Psoas muscle (tissue), 8 donors: Measurements from ENCODE around the gene PCGF6. TPM values are rescaled to one million over a fixed set of nuclear protein-coding genes. Genes with fewer than 3 reads are reported as not detected.

Experiments used
- ATAC-seq, 4 donors: fragments of 200-7000 bp; cut with Tn5 transposase; one replicate each; pipeline ENCODE4 v1.9.1; 2020; ENCODE audit warnings: moderate library complexity in 3 of 4, mild to moderate bottlenecking in 2 of 4
- DNase-seq, 2 donors: peaks; one replicate each; pipeline ENCODE4 v3.0.0-alpha.2; 2020
- H3K27ac ChIP-seq: fragments of 200-600 bp; one replicate; pipeline ENCODE4 v1.8.0; 2022
- H3K27me3 ChIP-seq, 3 donors: fragments of 200-600 bp in 1 of 3; one replicate each; pipeline versions ENCODE4 v1.6.1 to v1.8.0; 2013 to 2022; ENCODE audit warnings: low read length in 2 of 3, mild to moderate bottlenecking in 2 of 3, moderate library complexity in 1 of 3; ENCODE audit not compliant: insufficient read depth in 3 of 3
- H3K36me3 ChIP-seq, 2 donors: fragments of 200-600 bp in 1 of 2; one replicate each; pipeline versions ENCODE4 v1.6.1 to v1.8.0; 2013 to 2022; ENCODE audit warnings: low read depth in 1 of 2, mild to moderate bottlenecking in 1 of 2, moderate library complexity in 1 of 2; ENCODE audit not compliant: insufficient read depth in 1 of 2
- H3K4me1 ChIP-seq: fragments of 200-600 bp; one replicate; pipeline ENCODE4 v1.8.0; 2022
- H3K4me3 ChIP-seq: fragments of 200-600 bp; one replicate; pipeline ENCODE4 v1.8.0; 2022; ENCODE audit warnings: mild to moderate bottlenecking
- H3K9me3 ChIP-seq: fragments of 200-600 bp; one replicate; pipeline ENCODE4 v1.8.0; 2022
- WGBS, 3 donors: extraction: QIAGEN DNeasy Blood & Tissue Kit; methylation state at CpG; one replicate each; pipeline versions ENCODE4 v1.1.6 to v1.1.7; 2013; 5-methylcytosine and 5-hydroxymethylcytosine counted together
- intact Hi-C, 2 donors: fragments of 100-400 bp; cut with DNase I; formaldehyde crosslinking; loops; one replicate each; pipeline versions ENCODE4 v1.11.0 to v1.14.2; 2022
- polyA plus RNA-seq, 3 donors: library from polyadenylated mRNA; stranded (reverse); fragments of 200-250 nt; gene quantifications; one replicate each; pipeline ENCODE4 v1.2.3, GENCODE V29; 2013
- total RNA-seq, 4 donors: library from RNA; stranded (reverse); fragmentation: NEBNext Ultra II Directional in 2 of 4; extraction: Animal tissue kit (Norgen Biotek cat#: 25700) in 2 of 4; gene quantifications; one replicate each; pipeline versions ENCODE4 v1.2.1 to v1.2.4, GENCODE V29; 2021 to 2023
- TF ChIP-seq, protein P1 (sequence below): fragments of 200-600 bp; IDR thresholded peaks from one replicate; pipeline ENCODE4 v1.8.0; 2022; ENCODE audit warnings: antibody characterized with exemption
- donor health status: healthy with polysubstance abuse.
- donor health status: DM: no; HTN: no; CAD: no; lungs with moderate emphysema.
- donor health status: Bipolar disorder and iron deficiency.
- donor health status: healthy.
- donor health status: DM: yes; HTN: yes; CAD: no.
- donor health status: DM: no; HTN: no; CAD: no.
- donor health status: DM: no; HTN: no; CAD: no.
- donor health status: DM: yes; HTN: yes; CAD: no.

PCGF6 gene
- total and polyA plus RNA-seq, 7 donors = 4.2 to 21.2 (median 8.9) TPM

DNA sequence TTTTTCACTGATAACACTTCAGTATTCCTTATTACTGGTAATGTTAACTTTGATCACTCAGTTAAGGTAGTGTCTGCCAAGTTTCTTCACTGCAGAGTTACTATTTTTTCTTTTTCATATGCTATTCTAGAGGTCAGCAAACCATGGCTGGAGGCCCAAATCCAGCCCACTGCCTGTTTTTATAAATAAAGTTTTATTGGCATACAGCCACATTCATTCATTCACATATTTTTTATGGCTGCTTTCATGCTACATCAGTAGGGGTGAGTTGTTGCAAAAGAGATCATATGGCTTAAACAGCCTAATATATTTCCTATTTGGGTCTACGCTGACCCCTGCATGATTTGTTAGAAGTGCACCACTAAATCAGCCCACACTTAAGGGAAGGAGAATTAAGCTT is 94.3 kb downstream of the PCGF6 start:
- Histone ChIP-seq H3K4me3 (no peak overlapping the region), H3K27me3 (peaks cover 0 to 2% (median 0%) of the 10 kb centered on the region in 3 donors), H3K36me3 (no peaks in the 10 kb centered on the region), H3K4me1 (no peaks in the 10 kb centered on the region), H3K9me3 (no peaks in the 10 kb centered on the region), H3K27ac (no peak overlapping the region)
- ATAC-seq (no peak), DNase-seq (no peak)
- TF ChIP-seq, protein P1, sequence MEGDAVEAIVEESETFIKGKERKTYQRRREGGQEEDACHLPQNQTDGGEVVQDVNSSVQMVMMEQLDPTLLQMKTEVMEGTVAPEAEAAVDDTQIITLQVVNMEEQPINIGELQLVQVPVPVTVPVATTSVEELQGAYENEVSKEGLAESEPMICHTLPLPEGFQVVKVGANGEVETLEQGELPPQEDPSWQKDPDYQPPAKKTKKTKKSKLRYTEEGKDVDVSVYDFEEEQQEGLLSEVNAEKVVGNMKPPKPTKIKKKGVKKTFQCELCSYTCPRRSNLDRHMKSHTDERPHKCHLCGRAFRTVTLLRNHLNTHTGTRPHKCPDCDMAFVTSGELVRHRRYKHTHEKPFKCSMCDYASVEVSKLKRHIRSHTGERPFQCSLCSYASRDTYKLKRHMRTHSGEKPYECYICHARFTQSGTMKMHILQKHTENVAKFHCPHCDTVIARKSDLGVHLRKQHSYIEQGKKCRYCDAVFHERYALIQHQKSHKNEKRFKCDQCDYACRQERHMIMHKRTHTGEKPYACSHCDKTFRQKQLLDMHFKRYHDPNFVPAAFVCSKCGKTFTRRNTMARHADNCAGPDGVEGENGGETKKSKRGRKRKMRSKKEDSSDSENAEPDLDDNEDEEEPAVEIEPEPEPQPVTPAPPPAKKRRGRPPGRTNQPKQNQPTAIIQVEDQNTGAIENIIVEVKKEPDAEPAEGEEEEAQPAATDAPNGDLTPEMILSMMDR = no peak
- intact Hi-C loops = loop anchor here in 1 of 2 donors (10.0 kb wide), 1 partner anchor 422 kb away; the partner anchor contains the start of gene CYP17A1
- 82 to 91% (median 83%) methylated on average over 1 of the region's 1 CpG for WGBS, 3 donors

DNA sequence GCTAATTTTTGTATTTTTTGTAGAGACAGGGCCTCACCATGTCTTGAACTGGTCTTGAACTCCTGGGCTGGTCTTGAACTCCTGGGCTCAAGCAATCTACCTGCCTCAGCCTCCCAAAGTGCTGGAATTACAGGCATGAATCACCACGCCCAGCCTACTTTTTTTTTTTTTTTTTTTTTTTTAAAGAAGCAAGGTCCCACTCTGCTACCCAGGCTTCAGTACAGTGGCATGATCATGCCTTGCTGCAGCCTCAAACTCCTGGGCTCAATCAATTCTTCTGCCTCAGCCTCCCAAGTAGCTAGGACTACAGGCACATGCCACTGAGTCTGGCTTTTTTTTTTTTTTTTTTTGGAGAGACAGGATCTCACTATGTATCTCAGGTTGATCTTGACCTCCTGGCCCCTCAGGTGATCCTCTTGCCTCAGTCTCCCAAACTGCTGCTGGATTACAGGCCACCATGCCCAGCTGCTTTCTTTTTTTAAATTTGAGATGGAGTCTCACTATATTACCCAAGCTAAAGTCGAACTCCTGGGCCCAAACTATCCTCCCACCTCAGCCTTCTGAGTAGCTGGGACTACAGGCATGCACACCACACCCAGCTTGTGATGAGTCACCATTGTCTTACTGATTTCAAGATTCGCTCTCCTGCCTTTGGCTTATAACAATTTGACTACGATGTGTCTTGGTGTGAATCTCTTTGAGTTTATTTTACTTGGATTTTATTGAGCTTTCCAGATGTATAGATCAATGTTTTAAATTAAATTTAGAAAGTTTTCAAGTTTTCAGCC is 96.2 kb downstream of the PCGF6 start:
- H3K4me1 ChIP-seq = no peaks in the 10 kb centered on the region
- H3K27me3 ChIP-seq = no peaks in the 10 kb centered on the region
- no peak for ATAC-seq
- no peak overlapping the region for H3K4me3 ChIP-seq
- intact Hi-C loops = loop anchor here in 1 of 2 donors (10.0 kb wide), 1 partner anchor 420 kb away; the partner anchor contains the start of gene CYP17A1
- H3K9me3 ChIP-seq = no peaks in the 10 kb centered on the region
- DNase-seq = no peak
- 53 to 60% (median 59%) methylated on average over 4 of the region's 4 CpGs for WGBS, 3 donors
- H3K27ac ChIP-seq = no peak overlapping the region
- TF ChIP-seq, protein P1 = no peak
- no peaks in the 10 kb centered on the region for H3K36me3 ChIP-seq

DNA sequence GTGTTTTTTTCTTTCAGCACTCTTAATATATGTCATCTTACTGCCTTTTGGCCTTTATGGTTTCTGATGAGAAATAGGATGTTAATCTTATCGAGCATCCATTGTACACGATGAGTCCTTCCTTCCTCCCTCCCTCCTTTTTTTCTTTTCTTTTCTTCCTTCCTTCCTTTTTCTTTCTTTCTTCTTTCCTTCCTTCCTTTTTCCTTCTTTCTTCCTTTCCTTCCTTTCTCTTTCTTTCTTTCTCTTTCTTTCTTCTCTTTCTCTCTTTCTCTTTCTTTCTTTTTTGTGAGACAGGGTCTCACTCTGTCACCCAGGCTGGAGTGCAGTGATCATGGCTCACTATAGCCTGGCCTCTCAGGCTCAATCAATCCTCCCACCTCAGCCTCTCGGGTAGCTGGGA is 96.8 kb downstream of the PCGF6 start:
- DNase-seq = no peak
- Histone ChIP-seq H3K27ac (no peak overlapping the region), H3K9me3 (no peaks in the 10 kb centered on the region), H3K4me1 (no peaks in the 10 kb centered on the region), H3K36me3 (no peaks in the 10 kb centered on the region), H3K27me3 (no peaks in the 10 kb centered on the region), H3K4me3 (no peak overlapping the region)
- WGBS, 3 donors = 64 to 72% (median 71%) methylated on average over 3 of the region's 3 CpGs
- intact Hi-C loops = loop anchor here in 1 of 2 donors (10.0 kb wide), 1 partner anchor 419 kb away; the partner anchor contains the start of gene CYP17A1
- ATAC-seq = no peak
- TF ChIP-seq, protein P1 = no peak

Other genes with a start within 250 kb of the PCGF6 start
- 10 to 100 TPM; 64.5 to 94.6 (median 80.4) TPM for gene NT5C2, start 157.9 kb downstream of the PCGF6 start, total RNA-seq
- 10 to 100 TPM; 17.8 to 57.6 (median 41.5) TPM for gene NT5C2, start 157.9 kb downstream of the PCGF6 start, polyA plus RNA-seq
- gene RPEL1, start 105.3 kb downstream of the PCGF6 start, total RNA-seq = not detected
- under 1 TPM in 1 of 3 donors, not detected in 2; 0.01 TPM for gene RPEL1, start 105.3 kb downstream of the PCGF6 start, polyA plus RNA-seq
- not detected for gene INA, start 74.0 kb downstream of the PCGF6 start, total RNA-seq
- gene INA, start 74.0 kb downstream of the PCGF6 start, polyA plus RNA-seq = under 1 TPM in 2 of 3 donors, not detected in 1; 0.06 to 0.08 TPM
- gene TAF5, start 16.8 kb upstream of the PCGF6 start, total RNA-seq = 1 to 10 TPM; 3.2 to 4.5 (median 3.8) TPM
- gene TAF5, start 16.8 kb upstream of the PCGF6 start, polyA plus RNA-seq = 1 to 10 TPM; 2.9 to 5.2 (median 4.2) TPM
- 100 to 1,000 TPM; 573 to 670 (median 643) TPM for gene ATP5MK, start 45.3 kb upstream of the PCGF6 start, total RNA-seq
- gene ATP5MK, start 45.3 kb upstream of the PCGF6 start, polyA plus RNA-seq = 1,000 to 10,000 TPM; 1,165 to 1,454 (median 1,440) TPM
- gene PDCD11, start 45.5 kb upstream of the PCGF6 start, total RNA-seq = 10 to 100 TPM; 14.5 to 34.7 (median 25.0) TPM
- 10 to 100 TPM; 13.1 to 34.0 (median 19.1) TPM for gene PDCD11, start 45.5 kb upstream of the PCGF6 start, polyA plus RNA-seq
- 1 to 10 TPM; 6.5 to 9.3 (median 7.3) TPM for gene CALHM2, start 101.2 kb upstream of the PCGF6 start, total RNA-seq
- gene CALHM2, start 101.2 kb upstream of the PCGF6 start, polyA plus RNA-seq = 1 to 10 TPM; 6.3 to 7.8 (median 7.5) TPM
- not detected for gene CALHM1, start 107.8 kb upstream of the PCGF6 start, total RNA-seq
- gene CALHM1, start 107.8 kb upstream of the PCGF6 start, polyA plus RNA-seq = not detected
- gene CALHM3, start 128.1 kb upstream of the PCGF6 start, total RNA-seq = not detected
- not detected for gene CALHM3, start 128.1 kb upstream of the PCGF6 start, polyA plus RNA-seq
- gene NEURL1, start 142.6 kb upstream of the PCGF6 start, total RNA-seq = 100 to 1,000 TPM in 1 of 4 donors, 10 to 100 TPM in 3; 33.6 to 103 (median 71.4) TPM
- 10 to 100 TPM; 10.9 to 87.0 (median 35.9) TPM for gene NEURL1, start 142.6 kb upstream of the PCGF6 start, polyA plus RNA-seq